Osteoblast (primary cell): ENCODE measurements around the gene SERPINH1. TPM values are rescaled to one million over a fixed set of nuclear protein-coding genes. Genes with fewer than 3 reads are reported as not detected.

Experiments
- DNase-seq: peaks from one replicate; pipeline ENCODE4 v3.0.0; 2011; ENCODE audit warnings: low spot score, mixed read lengths; ENCODE audit not compliant: insufficient read length; ENCODE audit errors: missing footprints
- H2AFZ ChIP-seq: 2 replicates; pipeline ENCODE4 v1.6.0; 2011; ENCODE audit warnings: mild to moderate bottlenecking, low read length
- H3K27ac ChIP-seq: 2 replicates; pipeline ENCODE4 v1.5.1; 2011; ENCODE audit warnings: mild to moderate bottlenecking, low read depth, low read length, moderate library complexity
- H3K27me3 ChIP-seq: 2 replicates; pipeline ENCODE4 v1.6.0; 2012; ENCODE audit warnings: mild to moderate bottlenecking, control low read depth, inconsistent platforms, low read length, moderate library complexity; ENCODE audit not compliant: insufficient read depth
- H3K36me3 ChIP-seq: 2 replicates; pipeline ENCODE4 v1.5.1; 2011; ENCODE audit warnings: mild to moderate bottlenecking, low read length, control low read depth, moderate library complexity; ENCODE audit not compliant: insufficient read depth
- H3K4me1 ChIP-seq: 2 replicates; pipeline ENCODE4 v1.5.1; 2011; ENCODE audit warnings: mild to moderate bottlenecking, low read length, control low read depth, moderate library complexity; ENCODE audit not compliant: insufficient read depth
- H3K4me2 ChIP-seq: 2 replicates; pipeline ENCODE4 v1.6.0; 2011; ENCODE audit warnings: mild to moderate bottlenecking, low read length; ENCODE audit not compliant: insufficient read depth
- H3K4me3 ChIP-seq: fragments of 200-600 bp; sonication (generic); 3 replicates; pipeline ENCODE4 v1.5.1; 2012; ENCODE audit warnings: mild to moderate bottlenecking, low read length, inconsistent platforms; ENCODE audit not compliant: insufficient read depth
- H3K79me2 ChIP-seq: 2 replicates; pipeline ENCODE4 v1.6.0; 2012; ENCODE audit warnings: mild to moderate bottlenecking, low read length, control low read depth, inconsistent platforms; ENCODE audit not compliant: insufficient read depth
- H3K9me3 ChIP-seq: 2 replicates; pipeline ENCODE4 v1.5.1; 2011; ENCODE audit warnings: low read depth, low read length, control low read depth
- H4K20me1 ChIP-seq: 2 replicates; pipeline ENCODE4 v1.6.0; 2012; ENCODE audit warnings: mild to moderate bottlenecking, low read length, control low read depth; ENCODE audit not compliant: insufficient read depth
- total RNA-seq: library from RNA; depleted of rRNA; stranded (reverse); fragments of >200 nt; gene quantifications from 2 replicates; pipeline ENCODE4 v1.2.3, GENCODE V29; 2012
- TF ChIP-seq, protein P1 (sequence below): IDR thresholded peaks from 2 replicates; pipeline ENCODE4 v1.5.1; 2011; ENCODE audit warnings: mild to moderate bottlenecking, low read depth, low read length, moderate library complexity; ENCODE audit errors: extremely low read depth

Gene SERPINH1
- total RNA-seq, 1 donor, result 1,318 TPM

DNA sequence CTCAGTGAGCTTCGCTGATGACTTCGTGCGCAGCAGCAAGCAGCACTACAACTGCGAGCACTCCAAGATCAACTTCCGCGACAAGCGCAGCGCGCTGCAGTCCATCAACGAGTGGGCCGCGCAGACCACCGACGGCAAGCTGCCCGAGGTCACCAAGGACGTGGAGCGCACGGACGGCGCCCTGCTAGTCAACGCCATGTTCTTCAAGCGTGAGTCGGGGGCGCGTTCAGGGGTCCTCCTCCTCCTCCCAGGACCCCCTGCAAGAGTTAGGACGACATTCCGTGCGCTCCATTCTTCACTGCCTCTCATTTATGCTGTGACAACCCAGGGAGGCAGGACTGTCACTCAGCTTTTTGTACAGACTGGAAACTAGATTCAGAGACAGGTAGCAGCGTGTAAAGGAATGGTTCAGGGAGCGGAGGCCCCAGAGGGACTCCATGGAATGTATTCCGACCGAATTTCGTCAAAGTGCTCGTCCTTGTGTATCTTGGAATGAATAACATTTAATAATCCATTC lies 4.8 kb downstream of the SERPINH1 start:
- H2AFZ ChIP-seq, result no peak overlapping the region
- no peaks in the 10 kb centered on the region for H3K27me3 ChIP-seq
- H3K9me3 ChIP-seq, result no peaks in the 10 kb centered on the region
- TF ChIP-seq, protein P1, sequence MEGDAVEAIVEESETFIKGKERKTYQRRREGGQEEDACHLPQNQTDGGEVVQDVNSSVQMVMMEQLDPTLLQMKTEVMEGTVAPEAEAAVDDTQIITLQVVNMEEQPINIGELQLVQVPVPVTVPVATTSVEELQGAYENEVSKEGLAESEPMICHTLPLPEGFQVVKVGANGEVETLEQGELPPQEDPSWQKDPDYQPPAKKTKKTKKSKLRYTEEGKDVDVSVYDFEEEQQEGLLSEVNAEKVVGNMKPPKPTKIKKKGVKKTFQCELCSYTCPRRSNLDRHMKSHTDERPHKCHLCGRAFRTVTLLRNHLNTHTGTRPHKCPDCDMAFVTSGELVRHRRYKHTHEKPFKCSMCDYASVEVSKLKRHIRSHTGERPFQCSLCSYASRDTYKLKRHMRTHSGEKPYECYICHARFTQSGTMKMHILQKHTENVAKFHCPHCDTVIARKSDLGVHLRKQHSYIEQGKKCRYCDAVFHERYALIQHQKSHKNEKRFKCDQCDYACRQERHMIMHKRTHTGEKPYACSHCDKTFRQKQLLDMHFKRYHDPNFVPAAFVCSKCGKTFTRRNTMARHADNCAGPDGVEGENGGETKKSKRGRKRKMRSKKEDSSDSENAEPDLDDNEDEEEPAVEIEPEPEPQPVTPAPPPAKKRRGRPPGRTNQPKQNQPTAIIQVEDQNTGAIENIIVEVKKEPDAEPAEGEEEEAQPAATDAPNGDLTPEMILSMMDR, result no peak
- H3K36me3 ChIP-seq, result peaks cover 74% of the 10 kb centered on the region
- H4K20me1 ChIP-seq, result peaks cover 80% of the 10 kb centered on the region
- peak; percentile 23 for DNase-seq
- H3K4me1 ChIP-seq, result peaks cover 38% of the 10 kb centered on the region
- no peak overlapping the region for H3K4me3 ChIP-seq
- peak overlapping the region; percentile 13 for H3K4me2 ChIP-seq
- H3K79me2 ChIP-seq, result peaks cover 94% of the 10 kb centered on the region
- H3K27ac ChIP-seq, result no peak overlapping the region

DNA sequence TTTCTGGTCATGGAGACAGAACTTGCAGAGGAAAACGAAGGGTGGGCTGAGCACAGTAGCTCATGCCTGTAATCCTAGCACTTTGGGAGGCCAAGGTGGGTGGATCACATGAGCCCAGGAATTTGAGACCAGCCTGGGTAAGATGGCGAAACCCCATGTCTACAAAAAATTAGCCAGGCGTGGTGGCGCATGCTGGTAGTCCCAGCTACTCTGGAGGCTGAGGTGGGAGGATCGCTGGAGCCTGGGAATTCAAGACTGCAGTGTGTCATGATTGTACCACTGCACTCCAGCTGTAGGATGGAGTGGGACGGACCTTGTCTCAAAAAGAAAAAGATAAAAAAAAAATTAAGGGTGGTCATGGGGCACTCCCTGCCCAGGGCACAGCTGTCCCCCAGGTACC lies 5.9 kb downstream of the SERPINH1 start:
- H3K4me1 ChIP-seq, result peaks cover 38% of the 10 kb centered on the region
- H3K9me3 ChIP-seq, result no peaks in the 10 kb centered on the region
- H3K36me3 ChIP-seq, result peaks cover 85% of the 10 kb centered on the region
- TF ChIP-seq, protein P1, result no peak
- no peak overlapping the region for H2AFZ ChIP-seq
- DNase-seq, result no peak
- peaks cover 92% of the 10 kb centered on the region for H4K20me1 ChIP-seq
- H3K4me3 ChIP-seq, result no peak overlapping the region
- no peaks in the 10 kb centered on the region for H3K27me3 ChIP-seq
- H3K4me2 ChIP-seq, result peak overlapping the region; percentile 46
- H3K27ac ChIP-seq, result peak overlapping the region; percentile 29
- peaks cover 91% of the 10 kb centered on the region for H3K79me2 ChIP-seq

DNA sequence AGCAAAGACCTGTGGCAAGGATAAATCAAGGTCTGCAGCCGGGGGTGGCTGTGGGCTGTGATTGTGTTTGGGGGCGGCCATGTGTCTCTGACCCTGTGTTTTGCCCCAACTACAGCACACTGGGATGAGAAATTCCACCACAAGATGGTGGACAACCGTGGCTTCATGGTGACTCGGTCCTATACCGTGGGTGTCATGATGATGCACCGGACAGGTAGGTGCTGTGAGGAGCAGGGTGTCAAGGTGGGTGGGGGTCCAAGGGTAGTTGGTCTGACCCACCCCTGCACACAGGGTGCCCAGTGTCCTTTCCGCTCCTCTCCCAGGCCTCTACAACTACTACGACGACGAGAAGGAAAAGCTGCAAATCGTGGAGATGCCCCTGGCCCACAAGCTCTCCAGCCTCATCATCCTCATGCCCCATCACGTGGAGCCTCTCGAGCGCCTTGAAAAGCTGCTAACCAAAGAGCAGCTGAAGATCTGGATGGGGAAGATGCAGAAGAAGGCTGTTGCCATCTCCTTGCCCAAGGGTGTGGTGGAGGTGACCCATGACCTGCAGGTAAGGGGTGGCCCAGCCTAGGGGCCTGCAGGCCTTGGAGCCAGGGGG lies 6.7 kb downstream of the SERPINH1 start:
- Histone ChIP-seq H3K4me3 (no peak overlapping the region), H3K27ac (peak overlapping the region; percentile 29), H2AFZ (no peak overlapping the region), H3K79me2 (peaks cover 83% of the 10 kb centered on the region), H3K36me3 (peaks cover 88% of the 10 kb centered on the region), H4K20me1 (peaks cover 93% of the 10 kb centered on the region), H3K27me3 (no peaks in the 10 kb centered on the region), H3K4me2 (no peak overlapping the region), H3K9me3 (no peaks in the 10 kb centered on the region), H3K4me1 (peaks cover 38% of the 10 kb centered on the region)
- DNase-seq, result no peak
- TF ChIP-seq, protein P1, result no peak

DNA sequence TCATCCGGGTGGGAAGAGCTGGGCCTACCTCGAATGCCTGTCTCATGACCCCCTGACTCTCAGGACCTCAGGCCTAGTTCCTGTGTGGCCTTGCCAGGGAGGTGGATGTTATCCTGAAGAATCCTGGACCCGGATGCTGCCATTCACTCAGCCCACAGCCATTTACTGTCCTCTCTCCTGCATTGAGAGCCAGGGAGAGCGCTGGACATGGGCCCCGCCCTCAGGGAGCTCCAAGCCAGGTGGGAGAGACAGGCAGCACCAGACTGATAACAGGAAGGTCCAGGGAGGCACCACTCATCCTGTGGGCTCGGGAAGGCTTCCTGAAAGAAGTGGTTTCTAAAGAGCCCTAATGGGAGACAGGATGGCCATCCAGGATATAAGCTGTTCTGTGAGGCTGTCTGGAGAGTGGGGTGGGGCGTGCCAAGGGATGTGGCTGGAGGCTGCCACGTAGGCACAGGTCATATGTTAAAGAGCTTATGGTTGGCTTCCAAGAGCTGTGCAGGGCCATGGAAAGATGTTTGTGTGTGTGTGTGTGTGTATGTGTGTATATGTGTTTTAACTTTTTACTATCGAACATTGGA lies 8.6 kb downstream of the SERPINH1 start:
- Histone ChIP-seq H3K4me1 (peaks cover 20% of the 10 kb centered on the region), H4K20me1 (peaks cover 80% of the 10 kb centered on the region), H3K9me3 (no peaks in the 10 kb centered on the region), H3K36me3 (peaks cover 87% of the 10 kb centered on the region), H3K4me2 (no peak overlapping the region), H3K27ac (no peak overlapping the region), H3K79me2 (peaks cover 64% of the 10 kb centered on the region), H2AFZ (no peak overlapping the region), H3K27me3 (no peaks in the 10 kb centered on the region), H3K4me3 (no peak overlapping the region)
- peak; percentile 37 for DNase-seq
- TF ChIP-seq, protein P1, result no peak
